ENCODE results near the gene MRPS14.

The MRPS14 gene

GRCh38 chr1:174976436-174977108 lies 46.7 kb downstream of the MRPS14 start:
- no peak for DNase-seq

- DNase-seq = no peak
These were observed 47.5 kb downstream of the MRPS14 start for GRCh38 chr1:174975764-174976163.

- DNase-seq = no peak
These were observed 48.5 kb downstream of the MRPS14 start for GRCh38 chr1:174974711-174975119.

- no peak for DNase-seq
These were observed 51.3 kb downstream of the MRPS14 start for GRCh38 chr1:174971902-174972301.

- no peak for DNase-seq
These were observed 51.8 kb downstream of the MRPS14 start for GRCh38 chr1:174971466-174971865.

- no peak for DNase-seq
These were observed 53.2 kb downstream of the MRPS14 start for GRCh38 chr1:174969977-174970376.

GRCh38 chr1:174968750-174969244 lies 54.4 kb downstream of the MRPS14 start:
- DNase-seq = no peak

- DNase-seq = no peak
These were observed 55.1 kb downstream of the MRPS14 start for GRCh38 chr1:174967845-174968705.

GRCh38 chr1:174966008-174966572 lies 57.1 kb downstream of the MRPS14 start:
- DNase-seq = no peak

GRCh38 chr1:174965362-174966007 lies 57.7 kb downstream of the MRPS14 start:
- no peak for DNase-seq

- DNase-seq = no peak
These were observed 58.3 kb downstream of the MRPS14 start for GRCh38 chr1:174964972-174965361.

GRCh38 chr1:174964261-174964971 lies 58.8 kb downstream of the MRPS14 start:
- peak; percentile 7 for DNase-seq

GRCh38 chr1:174963529-174964125 lies 59.6 kb downstream of the MRPS14 start:
- DNase-seq = no peak

Data from stimulated activated CD4-positive, alpha-beta T cell treated with anti-CD3 and anti-CD28 coated beads, Interleukin-1b, Interleukin-23, amount 100 ng/mL, for 48 hours (primary cell).